ENCODE measurements around the gene CIAO3. TPM values are rescaled to one million over a fixed set of nuclear protein-coding genes. Genes with fewer than 3 reads are reported as not detected.
A peak's percentile ranks its signal among the peaks of the same experiment; 100 is the strongest.

CIAO3 gene
- total RNA-seq, 1 donor from 2014 or later = 33.2 TPM

GRCh38 chr16:720447-720989, 20.3 kb downstream of the CIAO3 start:
- no peak for DNase-seq (ENCODE audit: low read depth)

GRCh38 chr16:719815-720446, 20.9 kb downstream of the CIAO3 start:
- peak; percentile 57 for TF ChIP-seq CTCF (IDR thresholded peaks at IDR 0.05; ENCODE audit: insufficient read depth, low read length, severe bottlenecking)
- FAIRE-seq (no peak), DNase-seq (ENCODE audit: low read depth) (peak; percentile 41)
- Histone ChIP-seq H3K27me3 (ENCODE audit: control insufficient read depth, insufficient read depth, low read length) (no peaks in the 10 kb centered on the region), H3K36me3 (ENCODE audit: control insufficient read depth, insufficient read depth, low read length) (peaks cover 2% of the 10 kb centered on the region), H3K4me3 (ENCODE audit: low read depth, low read length) (peak overlapping the region; percentile 87)

More at GRCh38 chr16:720447-720989, 20.3 kb downstream of the CIAO3 start:
- Histone ChIP-seq H3K27me3 (ENCODE audit: control insufficient read depth, insufficient read depth, low read length) (no peaks in the 10 kb centered on the region), H3K4me3 (ENCODE audit: low read depth, low read length) (peak overlapping the region; percentile 87), H3K36me3 (ENCODE audit: control insufficient read depth, insufficient read depth, low read length) (peaks cover 2% of the 10 kb centered on the region)
- no peak for FAIRE-seq
- peak; percentile 21 for TF ChIP-seq CTCF (IDR thresholded peaks at IDR 0.05; ENCODE audit: insufficient read depth, low read length, severe bottlenecking)

GRCh38 chr16:718922-719321, 21.9 kb downstream of the CIAO3 start:
- no peak for TF ChIP-seq CTCF (IDR thresholded peaks at IDR 0.05; ENCODE audit: insufficient read depth, low read length, severe bottlenecking)
- DNase-seq (ENCODE audit: low read depth) (no peak), FAIRE-seq (no peak)
- Histone ChIP-seq H3K4me3 (ENCODE audit: low read depth, low read length) (no peak overlapping the region), H3K36me3 (ENCODE audit: control insufficient read depth, insufficient read depth, low read length) (peaks cover 2% of the 10 kb centered on the region), H3K27me3 (ENCODE audit: control insufficient read depth, insufficient read depth, low read length) (no peaks in the 10 kb centered on the region)

GRCh38 chr16:718389-718788, 22.4 kb downstream of the CIAO3 start:
- FAIRE-seq = no peak
- no peak for TF ChIP-seq CTCF (IDR thresholded peaks at IDR 0.05; ENCODE audit: insufficient read depth, low read length, severe bottlenecking)
- H3K4me3 ChIP-seq (ENCODE audit: low read depth, low read length) = no peak overlapping the region
- H3K27me3 ChIP-seq (ENCODE audit: control insufficient read depth, insufficient read depth, low read length) = no peaks in the 10 kb centered on the region
- DNase-seq (ENCODE audit: low read depth) = no peak
- peaks cover 2% of the 10 kb centered on the region for H3K36me3 ChIP-seq (ENCODE audit: control insufficient read depth, insufficient read depth, low read length)

GRCh38 chr16:717450-718245, 23.1 kb downstream of the CIAO3 start:
- peaks cover 1% of the 10 kb centered on the region for H3K36me3 ChIP-seq (ENCODE audit: control insufficient read depth, insufficient read depth, low read length)
- H3K27me3 ChIP-seq (ENCODE audit: control insufficient read depth, insufficient read depth, low read length) = no peaks in the 10 kb centered on the region
- no peak for TF ChIP-seq CTCF (IDR thresholded peaks at IDR 0.05; ENCODE audit: insufficient read depth, low read length, severe bottlenecking)
- no peak overlapping the region for H3K4me3 ChIP-seq (ENCODE audit: low read depth, low read length)
- DNase-seq (ENCODE audit: low read depth) = no peak
- FAIRE-seq = no peak

Data from bronchial epithelial cell (primary cell).